HAP-1 (cell line): ENCODE measurements around the gene PCARE.

Source experiments
- DNase-seq, 2 experiments: peaks; one replicate each; pipeline ENCODE4 v3.0.0-alpha.2; 2016 to 2020; ENCODE audit warnings: low spot score in 2 of 2
- H3K27me3 ChIP-seq: fragments of 250-450 bp; sonication (Bioruptor Pico); 2 replicates; pipeline ENCODE4 v1.5.1; 2020; ENCODE audit warnings: low read depth, mild to moderate bottlenecking, moderate library complexity
- H3K36me3 ChIP-seq: fragments of 250-450 bp; sonication (Bioruptor Pico); replicated peaks from 2 replicates; pipeline ENCODE4 v1.5.1; 2020; ENCODE audit warnings: mild to moderate bottlenecking
- H3K4me1 ChIP-seq: fragments of 250-450 bp; sonication (Bioruptor Pico); 2 replicates; pipeline ENCODE4 v1.5.1; 2020; ENCODE audit warnings: mild to moderate bottlenecking
- H3K4me3 ChIP-seq: fragments of 250-450 bp; sonication (Bioruptor Pico); 2 replicates; pipeline ENCODE4 v1.5.1; 2020; ENCODE audit warnings: mild to moderate bottlenecking, moderate library complexity
- H3K9me3 ChIP-seq: fragments of 250-450 bp; sonication (Bioruptor Pico); 2 replicates; pipeline ENCODE4 v1.5.1; 2020; ENCODE audit warnings: mild to moderate bottlenecking, moderate library complexity
- in situ Hi-C: fragments of 300-500 bp; cut with MboI; formaldehyde crosslinking; loops from 3 replicates; pipeline ENCODE4 v1.14.3; 2020; ENCODE audit warnings: low sequenced_read_pairs, inconsistent platforms, mixed read lengths

PCARE gene

GRCh38 chr2:29074411-29074810, at the start of gene PCARE:
Gene PCARE, minus strand, starts transcription at chr2:29074523. Its CDS starts 262 bp downstream, at chr2:29074261.
- Histone ChIP-seq H3K4me1 (no peaks in the 10 kb centered on the region), H3K4me3 (no peak within 1 kb of the TSS), H3K27me3 (no peaks in the 10 kb centered on the region), H3K9me3 (no peaks in the 10 kb centered on the region), H3K36me3 (no peaks in the 10 kb centered on the region)
- in situ Hi-C loops, result no loop called here
- no peak for DNase-seq

GRCh38 chr2:29123617-29124349, 49.5 kb upstream of the PCARE start:
- no peak overlapping the region for H3K4me3 ChIP-seq
- peaks cover 28% of the 10 kb centered on the region for H3K4me1 ChIP-seq
- no peaks in the 10 kb centered on the region for H3K36me3 ChIP-seq
- H3K9me3 ChIP-seq, result no peaks in the 10 kb centered on the region
- no peak for DNase-seq
- in situ Hi-C loops, result no loop called here
- no peaks in the 10 kb centered on the region for H3K27me3 ChIP-seq

GRCh38 chr2:29120846-29121245, 46.5 kb upstream of the PCARE start:
- no peaks in the 10 kb centered on the region for H3K27me3 ChIP-seq
- peaks cover 18% of the 10 kb centered on the region for H3K4me1 ChIP-seq
- no peaks in the 10 kb centered on the region for H3K36me3 ChIP-seq
- in situ Hi-C loops, result no loop called here
- DNase-seq, result no peak
- no peaks in the 10 kb centered on the region for H3K9me3 ChIP-seq
- H3K4me3 ChIP-seq, result no peak overlapping the region

- no peaks in the 10 kb centered on the region for H3K9me3 ChIP-seq
- in situ Hi-C loops, result no loop called here
- no peak for DNase-seq
- no peak overlapping the region for H3K4me3 ChIP-seq
- no peaks in the 10 kb centered on the region for H3K27me3 ChIP-seq
- H3K4me1 ChIP-seq, result peaks cover 22% of the 10 kb centered on the region
- H3K36me3 ChIP-seq, result no peaks in the 10 kb centered on the region
These were observed 44.9 kb upstream of the PCARE start for GRCh38 chr2:29119211-29119610.

GRCh38 chr2:29117636-29118303, 43.4 kb upstream of the PCARE start:
- in situ Hi-C loops, result no loop called here
- peaks cover 22% of the 10 kb centered on the region for H3K4me1 ChIP-seq
- no peaks in the 10 kb centered on the region for H3K9me3 ChIP-seq
- H3K27me3 ChIP-seq, result no peaks in the 10 kb centered on the region
- H3K4me3 ChIP-seq, result no peak overlapping the region
- no peak for DNase-seq
- no peaks in the 10 kb centered on the region for H3K36me3 ChIP-seq

- Histone ChIP-seq H3K9me3 (no peaks in the 10 kb centered on the region), H3K36me3 (no peaks in the 10 kb centered on the region), H3K4me3 (peak overlapping the region; percentile 38), H3K4me1 (peaks cover 22% of the 10 kb centered on the region), H3K27me3 (no peaks in the 10 kb centered on the region)
- peak; percentile 36 to 48 for DNase-seq
- in situ Hi-C loops, result no loop called here
These were observed 41.8 kb upstream of the PCARE start for GRCh38 chr2:29115797-29116781.

GRCh38 chr2:29114946-29115609, 40.8 kb upstream of the PCARE start, which contains the start of gene CLIP4:
Gene CLIP4, plus strand, starts transcription at chr2:29115415. Its CDS starts 5,974 bp downstream, at chr2:29121389.
- Histone ChIP-seq H3K4me3 (peak within 1 kb of the TSS; percentile 38), H3K4me1 (peaks cover 22% of the 10 kb centered on the region), H3K9me3 (no peaks in the 10 kb centered on the region), H3K27me3 (no peaks in the 10 kb centered on the region), H3K36me3 (no peaks in the 10 kb centered on the region)
- DNase-seq, result peak in 1 of 2 experiments; percentile 49
- in situ Hi-C loops, result no loop called here

- Histone ChIP-seq H3K4me1 (peaks cover 22% of the 10 kb centered on the region), H3K36me3 (no peaks in the 10 kb centered on the region), H3K27me3 (no peaks in the 10 kb centered on the region), H3K9me3 (no peaks in the 10 kb centered on the region), H3K4me3 (no peak overlapping the region; the same call in 1 of the 2 replicates)
- DNase-seq, result no peak
- in situ Hi-C loops, result no loop called here
These were observed 40.2 kb upstream of the PCARE start for GRCh38 chr2:29114586-29114945.

GRCh38 chr2:29113891-29114321, 39.6 kb upstream of the PCARE start:
- DNase-seq, result no peak
- in situ Hi-C loops, result no loop called here
- Histone ChIP-seq H3K4me1 (peaks cover 22% of the 10 kb centered on the region), H3K27me3 (no peaks in the 10 kb centered on the region), H3K4me3 (no peak overlapping the region), H3K9me3 (no peaks in the 10 kb centered on the region), H3K36me3 (no peaks in the 10 kb centered on the region)

- DNase-seq, result no peak
- H3K9me3 ChIP-seq, result no peaks in the 10 kb centered on the region
- H3K36me3 ChIP-seq, result no peaks in the 10 kb centered on the region
- H3K4me3 ChIP-seq, result no peak overlapping the region
- H3K27me3 ChIP-seq, result no peaks in the 10 kb centered on the region
- in situ Hi-C loops, result no loop called here
- H3K4me1 ChIP-seq, result peaks cover 21% of the 10 kb centered on the region
These were observed 38.8 kb upstream of the PCARE start for GRCh38 chr2:29113027-29113686.

- no peak for DNase-seq
- in situ Hi-C loops, result no loop called here
- H3K9me3 ChIP-seq, result no peaks in the 10 kb centered on the region
- no peak overlapping the region for H3K4me3 ChIP-seq
- no peaks in the 10 kb centered on the region for H3K36me3 ChIP-seq
- H3K27me3 ChIP-seq, result no peaks in the 10 kb centered on the region
- H3K4me1 ChIP-seq, result peaks cover 13% of the 10 kb centered on the region
These were observed 38.1 kb upstream of the PCARE start for GRCh38 chr2:29112379-29112778.

GRCh38 chr2:29110916-29111535, 36.7 kb upstream of the PCARE start:
- in situ Hi-C loops, result no loop called here
- Histone ChIP-seq H3K9me3 (no peaks in the 10 kb centered on the region), H3K4me1 (peaks cover 6% of the 10 kb centered on the region; the same call in 1 of the 2 replicates), H3K27me3 (no peaks in the 10 kb centered on the region), H3K36me3 (no peaks in the 10 kb centered on the region), H3K4me3 (no peak overlapping the region)
- no peak for DNase-seq
